ENCODE data around the gene THEMIS. TPM values are rescaled to one million over a fixed set of nuclear protein-coding genes. Genes with fewer than 3 reads are reported as not detected.

The THEMIS gene
- polyA plus RNA-seq, 1 donor, result 0.73 TPM

DNA sequence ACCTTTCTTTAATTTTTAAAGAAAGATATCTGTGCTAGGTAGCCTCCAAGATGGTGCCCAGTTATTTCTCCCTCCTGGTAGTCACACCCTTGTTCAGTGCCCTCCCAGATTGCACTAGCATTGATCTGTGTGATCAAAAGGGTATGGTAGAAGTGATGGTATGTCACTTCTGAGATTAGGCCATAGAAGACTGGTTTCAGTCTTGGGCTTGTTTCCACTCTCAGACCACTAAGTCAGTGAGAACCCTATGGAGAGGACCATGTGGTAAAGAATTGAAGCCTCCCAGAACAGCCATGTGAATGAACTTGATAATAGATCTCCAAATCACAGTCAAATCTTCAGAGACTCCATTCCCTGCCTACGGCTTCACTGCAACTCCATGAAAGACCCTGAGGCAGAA lies 57.3 kb downstream of the THEMIS start:
- no peaks in the 10 kb centered on the region for H3K27me3 ChIP-seq (ENCODE audit: control insufficient read depth, insufficient read depth, low read length)
- no peak overlapping the region for H3K4me3 ChIP-seq (ENCODE audit: low read length)
- H3K27ac ChIP-seq (ENCODE audit: low read length), result no peak overlapping the region
- H3K9me3 ChIP-seq (ENCODE audit: control insufficient read depth, low read depth, low read length), result no peaks in the 10 kb centered on the region
- 80% methylated on average over 1 of the region's 1 CpG for WGBS (ENCODE audit: insufficient coverage, low lambda C conversion rate)
- no peaks in the 10 kb centered on the region for H3K4me1 ChIP-seq (ENCODE audit: control insufficient read depth, insufficient read depth, low read length)
- no peaks in the 10 kb centered on the region for H3K36me3 ChIP-seq (ENCODE audit: control insufficient read depth, insufficient read depth, low read length)
- no peak for DNase-seq

DNA sequence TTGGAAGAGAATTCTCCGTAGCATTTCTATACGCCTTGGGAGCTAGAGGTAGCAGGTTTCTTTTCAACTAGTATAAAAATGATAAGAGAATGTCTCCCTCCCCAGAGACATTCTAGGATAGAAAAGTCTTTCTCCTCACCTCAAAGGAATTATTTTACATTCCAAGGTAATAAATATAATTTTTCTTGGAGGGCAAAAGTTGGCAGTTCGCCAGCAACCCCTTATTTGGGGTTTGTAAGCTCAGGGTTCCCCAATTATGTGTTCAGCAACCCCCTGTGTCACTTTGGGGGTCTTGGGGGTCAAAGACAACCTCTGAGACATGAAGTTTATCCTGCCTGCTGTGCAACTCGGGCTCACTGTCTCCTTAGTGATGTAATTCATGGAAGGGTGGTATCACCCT lies 58.3 kb downstream of the THEMIS start:
- Histone ChIP-seq H3K27ac (ENCODE audit: low read length) (no peak overlapping the region), H3K27me3 (ENCODE audit: control insufficient read depth, insufficient read depth, low read length) (no peaks in the 10 kb centered on the region), H3K9me3 (ENCODE audit: control insufficient read depth, low read depth, low read length) (no peaks in the 10 kb centered on the region), H3K4me1 (ENCODE audit: control insufficient read depth, insufficient read depth, low read length) (no peaks in the 10 kb centered on the region), H3K36me3 (ENCODE audit: control insufficient read depth, insufficient read depth, low read length) (no peaks in the 10 kb centered on the region), H3K4me3 (ENCODE audit: low read length) (no peak overlapping the region)
- 100% methylated on average over 1 of the region's 4 CpGs for WGBS (ENCODE audit: insufficient coverage, low lambda C conversion rate)
- DNase-seq, result no peak

- Histone ChIP-seq H3K4me1 (ENCODE audit: control insufficient read depth, insufficient read depth, low read length) (no peaks in the 10 kb centered on the region), H3K27ac (ENCODE audit: low read length) (no peak overlapping the region), H3K4me3 (ENCODE audit: low read length) (no peak overlapping the region), H3K36me3 (ENCODE audit: control insufficient read depth, insufficient read depth, low read length) (no peaks in the 10 kb centered on the region), H3K9me3 (ENCODE audit: control insufficient read depth, low read depth, low read length) (no peaks in the 10 kb centered on the region), H3K27me3 (ENCODE audit: control insufficient read depth, insufficient read depth, low read length) (no peaks in the 10 kb centered on the region)
- no peak for DNase-seq
- no CpG with 5 or more reads among the region's 1 CpG for WGBS (ENCODE audit: insufficient coverage, low lambda C conversion rate)
Measured at GRCh38 chr6:127841811-127842210, 59.0 kb downstream of the THEMIS start.

- no peaks in the 10 kb centered on the region for H3K36me3 ChIP-seq (ENCODE audit: control insufficient read depth, insufficient read depth, low read length)
- no peak overlapping the region for H3K27ac ChIP-seq (ENCODE audit: low read length)
- 40% methylated on average over 1 of the region's 7 CpGs for WGBS (ENCODE audit: insufficient coverage, low lambda C conversion rate)
- no peaks in the 10 kb centered on the region for H3K27me3 ChIP-seq (ENCODE audit: control insufficient read depth, insufficient read depth, low read length)
- H3K4me1 ChIP-seq (ENCODE audit: control insufficient read depth, insufficient read depth, low read length), result no peaks in the 10 kb centered on the region
- H3K9me3 ChIP-seq (ENCODE audit: control insufficient read depth, low read depth, low read length), result no peaks in the 10 kb centered on the region
- no peak for DNase-seq
- no peak overlapping the region for H3K4me3 ChIP-seq (ENCODE audit: low read length)
Measured at GRCh38 chr6:127834136-127834535, 66.7 kb downstream of the THEMIS start.

DNA sequence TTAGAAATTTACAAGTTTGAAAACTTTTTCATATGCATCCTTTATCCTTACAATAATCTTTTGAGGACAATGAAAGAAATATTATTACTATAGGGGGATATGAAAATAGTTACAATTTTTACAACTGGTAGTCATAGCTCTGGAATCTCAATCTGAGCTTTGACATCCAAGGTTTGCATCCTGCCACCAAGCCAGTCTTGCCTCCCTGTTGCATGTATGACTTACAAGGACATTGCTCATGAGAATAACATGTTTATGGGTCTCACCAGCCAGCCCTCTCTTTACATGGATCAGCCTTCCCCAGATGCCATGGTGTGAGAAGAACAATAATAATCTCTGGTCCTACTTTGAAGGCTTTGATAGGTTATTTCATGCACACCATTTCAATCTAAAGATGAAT lies 67.5 kb downstream of the THEMIS start:
- Histone ChIP-seq H3K27ac (ENCODE audit: low read length) (no peak overlapping the region), H3K27me3 (ENCODE audit: control insufficient read depth, insufficient read depth, low read length) (no peaks in the 10 kb centered on the region), H3K4me1 (ENCODE audit: control insufficient read depth, insufficient read depth, low read length) (no peaks in the 10 kb centered on the region), H3K4me3 (ENCODE audit: low read length) (no peak overlapping the region), H3K36me3 (ENCODE audit: control insufficient read depth, insufficient read depth, low read length) (no peaks in the 10 kb centered on the region), H3K9me3 (ENCODE audit: control insufficient read depth, low read depth, low read length) (no peaks in the 10 kb centered on the region)
- no peak for DNase-seq

GRCh38 chr6:127832381-127832780 lies 68.5 kb downstream of the THEMIS start:
- no peaks in the 10 kb centered on the region for H3K27me3 ChIP-seq (ENCODE audit: control insufficient read depth, insufficient read depth, low read length)
- H3K4me3 ChIP-seq (ENCODE audit: low read length), result no peak overlapping the region
- no peaks in the 10 kb centered on the region for H3K36me3 ChIP-seq (ENCODE audit: control insufficient read depth, insufficient read depth, low read length)
- WGBS (ENCODE audit: insufficient coverage, low lambda C conversion rate), result 75% methylated on average over 1 of the region's 1 CpG
- H3K4me1 ChIP-seq (ENCODE audit: control insufficient read depth, insufficient read depth, low read length), result no peaks in the 10 kb centered on the region
- no peak overlapping the region for H3K27ac ChIP-seq (ENCODE audit: low read length)
- DNase-seq, result no peak
- H3K9me3 ChIP-seq (ENCODE audit: control insufficient read depth, low read depth, low read length), result no peaks in the 10 kb centered on the region

DNA sequence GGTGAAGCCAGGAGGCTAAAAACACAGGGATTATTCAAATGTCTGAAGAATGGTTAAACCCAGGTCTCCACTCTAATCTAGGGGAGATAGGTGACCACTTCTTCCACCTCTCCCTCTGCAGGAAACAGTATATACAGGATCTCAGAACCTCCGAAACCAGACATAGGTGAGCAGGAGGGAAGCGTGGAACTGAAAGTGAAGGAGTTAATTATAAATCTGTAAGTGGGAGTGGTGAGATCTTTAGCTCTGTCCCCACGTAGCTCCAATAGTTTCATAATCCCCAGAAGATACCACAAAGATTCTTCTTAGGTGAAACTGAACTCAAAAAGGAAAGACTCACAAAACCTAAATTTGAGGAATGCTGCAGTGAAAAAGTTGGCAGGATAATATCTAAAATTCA lies 76.8 kb downstream of the THEMIS start:
- no peak overlapping the region for H3K4me3 ChIP-seq (ENCODE audit: low read length)
- WGBS (ENCODE audit: insufficient coverage, low lambda C conversion rate), result no CpG with 5 or more reads among the region's 3 CpGs
- DNase-seq, result no peak
- no peaks in the 10 kb centered on the region for H3K4me1 ChIP-seq (ENCODE audit: control insufficient read depth, insufficient read depth, low read length)
- H3K36me3 ChIP-seq (ENCODE audit: control insufficient read depth, insufficient read depth, low read length), result no peaks in the 10 kb centered on the region
- no peak overlapping the region for H3K27ac ChIP-seq (ENCODE audit: low read length)
- H3K9me3 ChIP-seq (ENCODE audit: control insufficient read depth, low read depth, low read length), result peaks cover 2% of the 10 kb centered on the region
- H3K27me3 ChIP-seq (ENCODE audit: control insufficient read depth, insufficient read depth, low read length), result no peaks in the 10 kb centered on the region

- no peaks in the 10 kb centered on the region for H3K27me3 ChIP-seq (ENCODE audit: control insufficient read depth, insufficient read depth, low read length)
- H3K36me3 ChIP-seq (ENCODE audit: control insufficient read depth, insufficient read depth, low read length), result no peaks in the 10 kb centered on the region
- no peak overlapping the region for H3K4me3 ChIP-seq (ENCODE audit: low read length)
- H3K27ac ChIP-seq (ENCODE audit: low read length), result no peak overlapping the region
- DNase-seq, result no peak
- no peaks in the 10 kb centered on the region for H3K4me1 ChIP-seq (ENCODE audit: control insufficient read depth, insufficient read depth, low read length)
- H3K9me3 ChIP-seq (ENCODE audit: control insufficient read depth, low read depth, low read length), result peaks cover 2% of the 10 kb centered on the region
Measured at GRCh38 chr6:127821431-127821830, 79.4 kb downstream of the THEMIS start.

GRCh38 chr6:127818149-127818548 lies 82.7 kb downstream of the THEMIS start:
- H3K9me3 ChIP-seq (ENCODE audit: control insufficient read depth, low read depth, low read length), result no peaks in the 10 kb centered on the region
- H3K36me3 ChIP-seq (ENCODE audit: control insufficient read depth, insufficient read depth, low read length), result no peaks in the 10 kb centered on the region
- WGBS (ENCODE audit: insufficient coverage, low lambda C conversion rate), result no CpG with 5 or more reads among the region's 2 CpGs
- H3K27me3 ChIP-seq (ENCODE audit: control insufficient read depth, insufficient read depth, low read length), result no peaks in the 10 kb centered on the region
- DNase-seq, result no peak
- no peak overlapping the region for H3K4me3 ChIP-seq (ENCODE audit: low read length)
- no peak overlapping the region for H3K27ac ChIP-seq (ENCODE audit: low read length)
- H3K4me1 ChIP-seq (ENCODE audit: control insufficient read depth, insufficient read depth, low read length), result no peaks in the 10 kb centered on the region

DNA sequence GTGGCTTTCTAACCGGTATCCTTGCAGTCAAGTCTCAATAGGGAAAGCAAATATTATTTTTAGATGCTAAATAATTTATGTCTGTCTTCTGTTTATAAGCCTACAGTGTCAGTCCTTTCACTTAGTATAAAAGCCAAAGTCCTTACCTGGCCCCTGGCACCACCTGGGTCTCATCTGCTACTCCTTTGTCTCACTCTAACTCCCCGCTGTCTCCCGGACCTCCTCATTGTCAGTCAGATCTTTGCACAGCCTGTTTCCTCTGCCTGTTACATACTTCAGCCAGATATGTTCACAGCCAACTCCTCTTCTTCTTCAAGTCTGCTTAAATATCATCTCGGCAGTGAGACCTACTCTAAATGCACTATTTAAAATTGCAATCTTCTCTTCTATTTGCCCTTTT lies 84.2 kb downstream of the THEMIS start:
- H3K36me3 ChIP-seq (ENCODE audit: control insufficient read depth, insufficient read depth, low read length), result no peaks in the 10 kb centered on the region
- no peaks in the 10 kb centered on the region for H3K4me1 ChIP-seq (ENCODE audit: control insufficient read depth, insufficient read depth, low read length)
- H3K4me3 ChIP-seq (ENCODE audit: low read length), result no peak overlapping the region
- H3K9me3 ChIP-seq (ENCODE audit: control insufficient read depth, low read depth, low read length), result no peaks in the 10 kb centered on the region
- no peak for DNase-seq
- no peak overlapping the region for H3K27ac ChIP-seq (ENCODE audit: low read length)
- no peaks in the 10 kb centered on the region for H3K27me3 ChIP-seq (ENCODE audit: control insufficient read depth, insufficient read depth, low read length)
- WGBS (ENCODE audit: insufficient coverage, low lambda C conversion rate), result 75% methylated on average over 2 of the region's 4 CpGs

DNA sequence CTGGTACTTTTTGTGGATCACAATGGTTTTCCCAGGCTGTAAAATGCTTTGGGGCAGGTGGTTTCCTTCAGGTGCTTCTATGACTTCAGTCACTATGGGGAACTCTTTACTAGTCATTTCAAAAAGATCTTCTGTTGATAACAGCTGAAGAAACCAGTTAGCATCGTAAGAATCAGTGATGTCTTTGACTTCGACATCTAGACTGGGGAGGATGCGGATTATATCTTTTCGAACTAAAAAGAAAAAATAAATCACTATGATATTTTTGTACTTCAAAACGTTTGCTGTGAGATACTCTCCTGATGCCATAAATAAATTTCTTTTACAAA lies 87.2 kb downstream of the THEMIS start:
- Histone ChIP-seq H3K36me3 (ENCODE audit: control insufficient read depth, insufficient read depth, low read length) (no peaks in the 10 kb centered on the region), H3K4me1 (ENCODE audit: control insufficient read depth, insufficient read depth, low read length) (no peaks in the 10 kb centered on the region), H3K27me3 (ENCODE audit: control insufficient read depth, insufficient read depth, low read length) (no peaks in the 10 kb centered on the region), H3K27ac (ENCODE audit: low read length) (no peak overlapping the region), H3K4me3 (ENCODE audit: low read length) (no peak overlapping the region), H3K9me3 (ENCODE audit: control insufficient read depth, low read depth, low read length) (no peaks in the 10 kb centered on the region)
- DNase-seq, result no peak
- 92% methylated on average over 4 of the region's 5 CpGs for WGBS (ENCODE audit: insufficient coverage, low lambda C conversion rate)
